Lung (tissue), 12 donors: ENCODE data around the gene SOS2. TPM values are rescaled to one million over a fixed set of nuclear protein-coding genes. Genes with fewer than 3 reads are reported as not detected.
"Not testable (repeated sequence)": the region's sequence is repeated elsewhere in the genome, so short reads cannot be mapped to it uniquely, and the experiment has no call there.

Source experiments
- ATAC-seq: fragments of 200-7000 bp; cut with Tn5 transposase; one replicate; pipeline ENCODE4 v1.9.1; 2020; ENCODE audit warnings: moderate number of reproducible peaks; ENCODE audit not compliant: insufficient read depth, low FRiP score
- DNase-seq, 3 donors: peaks; one replicate each; pipeline ENCODE4 v3.0.0-alpha.2; 2013 to 2017
- H3K27ac ChIP-seq, 2 donors: one replicate each; pipeline ENCODE4 v1.5.1; 2013; ENCODE audit warnings: mild to moderate bottlenecking in 2 of 2, moderate library complexity in 2 of 2, control low read depth in 1 of 2, inconsistent platforms in 1 of 2, low read depth in 1 of 2, low read length in 1 of 2
- H3K27me3 ChIP-seq, 3 donors: one replicate each; pipeline ENCODE4 v1.5.1; 2013; ENCODE audit warnings: low read length in 2 of 3; ENCODE audit not compliant: control insufficient read depth in 3 of 3, insufficient read depth in 3 of 3
- H3K36me3 ChIP-seq, 4 donors: one replicate each; pipeline ENCODE4 v1.5.1; 2013; ENCODE audit warnings: low read length in 4 of 4, mild to moderate bottlenecking in 1 of 4, moderate library complexity in 1 of 4; ENCODE audit not compliant: control insufficient read depth in 4 of 4, insufficient read depth in 4 of 4
- H3K4me1 ChIP-seq, 5 donors: one replicate each; pipeline ENCODE4 v1.5.1; 2013; ENCODE audit warnings: low read length in 5 of 5, mild to moderate bottlenecking in 2 of 5, moderate library complexity in 1 of 5; ENCODE audit not compliant: control insufficient read depth in 5 of 5, insufficient read depth in 5 of 5
- H3K4me3 ChIP-seq: one replicate; pipeline ENCODE4 v1.5.1; 2013; ENCODE audit warnings: mild to moderate bottlenecking, control low read depth, moderate library complexity
- H3K9ac ChIP-seq, 2 donors: one replicate each; pipeline ENCODE4 v1.5.1; 2013; ENCODE audit warnings: low read length in 2 of 2, control low read depth in 1 of 2; ENCODE audit not compliant: insufficient read depth in 1 of 2
- H3K9me3 ChIP-seq, 4 donors: one replicate each; pipeline ENCODE4 v1.5.1; 2013; ENCODE audit warnings: low read length in 3 of 4, mild to moderate bottlenecking in 1 of 4, moderate library complexity in 1 of 4; ENCODE audit not compliant: control insufficient read depth in 4 of 4, insufficient read depth in 3 of 4
- WGBS, 2 donors: extraction: QIAGEN DNeasy Blood & Tissue Kit; methylation state at CpG; one replicate each; pipeline ENCODE4 v1.1.7; 2013; 5-methylcytosine and 5-hydroxymethylcytosine counted together
- polyA plus RNA-seq, 2 donors: library from polyadenylated mRNA; stranded (reverse); fragments of 200-250 nt; gene quantifications; one replicate each; pipeline ENCODE4 v1.2.1, GENCODE V29; 2013
- total RNA-seq, 2 donors: library from RNA; depleted of rRNA in 1 of 2; stranded (reverse); fragments of >200 nt in 1 of 2; gene quantifications; one replicate each; pipeline ENCODE4 v1.2.1, GENCODE V29; 2014 to 2021
- TF ChIP-seq, protein P1 (sequence below): IDR thresholded peaks from 2 replicates; pipeline ENCODE4 v1.5.1; 2012; ENCODE audit warnings: mild to moderate bottlenecking; ENCODE audit errors: control extremely low read depth, extremely low read depth
- donor health status: control.
- donor health status: control.
- donor health status: Bipolar disorder and iron deficiency.
- donor health status: healthy.
- donor health status: DM: yes; HTN: yes; CAD: no.

Gene SOS2
- total and polyA plus RNA-seq, 4 donors, result 6.8 to 57.1 (median 19.1) TPM

DNA sequence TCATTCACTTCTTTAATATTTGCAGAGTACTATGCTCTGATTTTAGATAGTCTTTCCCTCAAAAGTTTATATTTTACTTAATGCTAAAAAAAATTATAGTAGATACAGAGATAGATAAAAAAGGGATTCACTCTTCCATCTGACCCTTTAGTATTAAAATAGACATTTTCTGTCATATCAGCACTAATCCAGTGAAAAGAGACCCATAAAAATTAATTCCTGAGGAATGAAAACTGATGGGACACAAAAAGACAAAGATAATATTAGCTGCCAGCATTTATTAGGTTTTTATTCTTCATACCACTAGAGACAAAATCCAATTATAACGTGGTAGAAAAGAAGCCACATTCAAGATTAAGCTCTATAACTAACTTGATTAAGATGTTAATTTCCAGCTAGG, 45.3 kb downstream of the SOS2 start:
- Histone ChIP-seq H3K4me1 (peaks cover 0 to 4% (median 0%) of the 10 kb centered on the region in 5 donors), H3K36me3 (peaks cover 4 to 21% (median 11%) of the 10 kb centered on the region in 4 donors), H3K27me3 (no peaks in the 10 kb centered on the region), H3K9ac (no peak overlapping the region), H3K9me3 (no peaks in the 10 kb centered on the region), H3K27ac (no peak overlapping the region), H3K4me3 (no peak overlapping the region)
- ATAC-seq, result no peak
- 93 to 100% methylated on average over 1 of the region's 1 CpG for WGBS, 2 donors
- no peak for DNase-seq
- TF ChIP-seq, protein P1, sequence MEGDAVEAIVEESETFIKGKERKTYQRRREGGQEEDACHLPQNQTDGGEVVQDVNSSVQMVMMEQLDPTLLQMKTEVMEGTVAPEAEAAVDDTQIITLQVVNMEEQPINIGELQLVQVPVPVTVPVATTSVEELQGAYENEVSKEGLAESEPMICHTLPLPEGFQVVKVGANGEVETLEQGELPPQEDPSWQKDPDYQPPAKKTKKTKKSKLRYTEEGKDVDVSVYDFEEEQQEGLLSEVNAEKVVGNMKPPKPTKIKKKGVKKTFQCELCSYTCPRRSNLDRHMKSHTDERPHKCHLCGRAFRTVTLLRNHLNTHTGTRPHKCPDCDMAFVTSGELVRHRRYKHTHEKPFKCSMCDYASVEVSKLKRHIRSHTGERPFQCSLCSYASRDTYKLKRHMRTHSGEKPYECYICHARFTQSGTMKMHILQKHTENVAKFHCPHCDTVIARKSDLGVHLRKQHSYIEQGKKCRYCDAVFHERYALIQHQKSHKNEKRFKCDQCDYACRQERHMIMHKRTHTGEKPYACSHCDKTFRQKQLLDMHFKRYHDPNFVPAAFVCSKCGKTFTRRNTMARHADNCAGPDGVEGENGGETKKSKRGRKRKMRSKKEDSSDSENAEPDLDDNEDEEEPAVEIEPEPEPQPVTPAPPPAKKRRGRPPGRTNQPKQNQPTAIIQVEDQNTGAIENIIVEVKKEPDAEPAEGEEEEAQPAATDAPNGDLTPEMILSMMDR, result no peak

DNA sequence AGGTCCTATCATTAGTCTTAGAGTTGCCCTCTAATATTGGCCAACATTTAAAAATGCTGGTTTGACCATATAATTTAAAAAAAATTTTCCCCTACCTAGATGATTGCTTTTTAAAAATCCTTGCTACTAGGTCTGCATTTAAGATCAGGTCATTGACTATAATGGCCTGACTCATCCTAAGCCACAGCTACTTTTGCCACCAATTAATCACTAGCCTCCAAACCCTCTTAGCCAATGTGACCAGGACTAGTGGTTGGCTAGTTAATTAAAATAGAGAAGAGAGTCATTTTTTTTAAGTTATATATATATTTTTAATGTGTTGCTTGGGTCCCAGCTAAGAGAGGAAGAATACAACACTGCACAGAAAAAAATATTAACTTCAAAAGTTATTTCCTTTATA, 57.5 kb downstream of the SOS2 start:
- H3K9ac ChIP-seq, result no peak overlapping the region
- H3K4me1 ChIP-seq, result no peaks in the 10 kb centered on the region
- H3K9me3 ChIP-seq, result no peaks in the 10 kb centered on the region
- peaks cover 4 to 15% (median 7%) of the 10 kb centered on the region in 4 donors for H3K36me3 ChIP-seq
- TF ChIP-seq, protein P1, result no peak
- DNase-seq, result no peak
- no peak for ATAC-seq
- no peaks in the 10 kb centered on the region for H3K27me3 ChIP-seq
- no peak overlapping the region for H3K4me3 ChIP-seq
- no peak overlapping the region for H3K27ac ChIP-seq

DNA sequence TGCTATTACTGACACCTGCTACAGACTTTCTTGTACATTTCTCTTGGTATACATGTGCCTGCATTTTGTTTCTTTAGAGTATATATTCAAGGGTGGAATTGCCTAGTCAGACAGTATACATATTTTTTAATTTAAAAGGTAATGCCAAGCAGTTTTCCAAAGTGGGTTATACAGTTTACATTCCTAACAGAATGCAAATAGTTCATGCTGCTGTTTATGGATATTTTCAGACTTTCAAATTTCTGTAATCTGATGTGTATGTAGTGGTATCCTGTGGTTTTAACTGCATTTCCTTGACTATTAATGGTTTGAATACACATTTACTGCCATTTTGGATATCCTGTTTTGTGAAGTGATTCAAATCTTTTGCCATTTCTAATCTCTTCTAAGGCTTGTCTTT, 59.5 kb downstream of the SOS2 start:
- no peak for ATAC-seq
- no peaks in the 10 kb centered on the region for H3K27me3 ChIP-seq
- H3K4me1 ChIP-seq, result no peaks in the 10 kb centered on the region
- DNase-seq, result no peak
- H3K4me3 ChIP-seq, result no peak overlapping the region
- H3K36me3 ChIP-seq, result peaks cover 3 to 15% (median 7%) of the 10 kb centered on the region in 4 donors
- no peaks in the 10 kb centered on the region for H3K9me3 ChIP-seq
- no peak overlapping the region for H3K27ac ChIP-seq
- H3K9ac ChIP-seq, result no peak overlapping the region
- TF ChIP-seq, protein P1, result no peak

DNA sequence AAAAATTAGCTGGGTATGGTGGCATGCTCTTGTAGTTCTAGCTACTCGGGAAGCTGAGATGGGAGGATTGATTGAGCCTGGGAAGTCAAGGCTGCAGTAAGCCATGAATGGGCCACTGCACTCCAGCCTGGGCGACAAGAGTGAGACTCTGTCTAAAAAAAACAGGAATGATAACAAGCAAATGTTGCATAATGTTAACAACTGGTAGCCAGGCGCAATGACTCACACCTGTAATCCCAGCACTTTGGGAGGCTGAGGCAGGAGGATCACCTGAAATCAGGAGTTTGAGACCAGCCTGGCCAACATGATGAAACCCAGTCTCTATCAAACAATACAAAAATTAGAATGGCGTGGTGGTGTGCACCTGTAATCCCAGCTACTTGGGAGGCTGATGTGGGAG, 64.0 kb downstream of the SOS2 start:
- not testable (repeated sequence) for H3K4me1 ChIP-seq, DNase-seq, H3K36me3 ChIP-seq, H3K4me3 ChIP-seq, H3K27me3 ChIP-seq, H3K9me3 ChIP-seq, ATAC-seq, H3K9ac ChIP-seq, H3K27ac ChIP-seq
- 97 to 98% methylated on average over 4 of the region's 4 CpGs for WGBS, 2 donors
